Measurements from ENCODE around the gene NAA35.
"Not testable (repeated sequence)": the region's sequence is repeated elsewhere in the genome, so short reads cannot be mapped to it uniquely, and the experiment has no call there.

Gene NAA35

DNA sequence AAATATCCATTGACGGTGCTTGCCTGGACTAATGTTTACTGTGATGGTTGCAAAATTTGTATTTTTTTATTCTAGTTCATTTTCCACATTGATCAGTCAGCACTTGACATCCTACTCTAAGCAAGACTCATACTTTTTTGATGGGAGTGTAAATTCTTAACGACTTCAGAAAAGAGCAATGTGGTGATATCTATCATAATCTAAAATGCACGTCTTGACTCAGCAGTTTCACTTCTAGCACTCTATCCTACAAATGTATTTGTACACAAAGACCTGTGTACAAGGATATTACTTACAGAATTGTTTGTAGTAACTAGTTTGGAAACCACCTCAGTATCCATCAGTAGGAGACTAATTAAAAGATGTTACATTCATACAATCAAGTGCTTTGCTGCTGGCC is 24.0 kb downstream of the NAA35 start:
- no peak for DNase-seq (ENCODE audit: low read depth)
- TF ChIP-seq, protein P1, sequence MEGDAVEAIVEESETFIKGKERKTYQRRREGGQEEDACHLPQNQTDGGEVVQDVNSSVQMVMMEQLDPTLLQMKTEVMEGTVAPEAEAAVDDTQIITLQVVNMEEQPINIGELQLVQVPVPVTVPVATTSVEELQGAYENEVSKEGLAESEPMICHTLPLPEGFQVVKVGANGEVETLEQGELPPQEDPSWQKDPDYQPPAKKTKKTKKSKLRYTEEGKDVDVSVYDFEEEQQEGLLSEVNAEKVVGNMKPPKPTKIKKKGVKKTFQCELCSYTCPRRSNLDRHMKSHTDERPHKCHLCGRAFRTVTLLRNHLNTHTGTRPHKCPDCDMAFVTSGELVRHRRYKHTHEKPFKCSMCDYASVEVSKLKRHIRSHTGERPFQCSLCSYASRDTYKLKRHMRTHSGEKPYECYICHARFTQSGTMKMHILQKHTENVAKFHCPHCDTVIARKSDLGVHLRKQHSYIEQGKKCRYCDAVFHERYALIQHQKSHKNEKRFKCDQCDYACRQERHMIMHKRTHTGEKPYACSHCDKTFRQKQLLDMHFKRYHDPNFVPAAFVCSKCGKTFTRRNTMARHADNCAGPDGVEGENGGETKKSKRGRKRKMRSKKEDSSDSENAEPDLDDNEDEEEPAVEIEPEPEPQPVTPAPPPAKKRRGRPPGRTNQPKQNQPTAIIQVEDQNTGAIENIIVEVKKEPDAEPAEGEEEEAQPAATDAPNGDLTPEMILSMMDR (IDR thresholded peaks at IDR 0.05; ENCODE audit: insufficient read depth, low read depth, low read length, missing control alignments), result no peak
- no peak overlapping the region for H3K4me3 ChIP-seq (ENCODE audit: low read depth, low read length)

DNA sequence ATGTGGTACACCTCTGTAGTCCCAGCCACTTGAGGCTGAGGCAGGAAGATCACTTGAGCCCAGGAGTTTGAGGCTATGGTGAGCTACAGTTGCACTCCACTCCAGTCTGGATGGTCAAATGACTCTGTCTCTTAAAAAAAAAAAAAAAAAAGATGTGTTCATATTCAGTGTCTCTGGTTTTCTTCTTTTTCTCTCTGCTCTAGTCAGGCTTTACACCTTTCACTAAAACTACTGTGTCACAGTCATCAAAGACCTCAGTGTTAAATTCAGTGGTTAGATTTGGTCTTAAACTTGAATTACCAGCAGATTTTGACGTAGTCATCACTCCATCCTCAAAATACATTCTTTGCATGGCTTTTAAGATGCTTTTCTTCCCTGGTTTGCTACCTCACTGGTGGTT is 28.8 kb downstream of the NAA35 start:
- no peak overlapping the region for H3K4me3 ChIP-seq (ENCODE audit: low read depth, low read length)
- DNase-seq (ENCODE audit: low read depth), result no peak
- TF ChIP-seq, protein P1 (IDR thresholded peaks at IDR 0.05; ENCODE audit: insufficient read depth, low read depth, low read length, missing control alignments), result no peak

DNA sequence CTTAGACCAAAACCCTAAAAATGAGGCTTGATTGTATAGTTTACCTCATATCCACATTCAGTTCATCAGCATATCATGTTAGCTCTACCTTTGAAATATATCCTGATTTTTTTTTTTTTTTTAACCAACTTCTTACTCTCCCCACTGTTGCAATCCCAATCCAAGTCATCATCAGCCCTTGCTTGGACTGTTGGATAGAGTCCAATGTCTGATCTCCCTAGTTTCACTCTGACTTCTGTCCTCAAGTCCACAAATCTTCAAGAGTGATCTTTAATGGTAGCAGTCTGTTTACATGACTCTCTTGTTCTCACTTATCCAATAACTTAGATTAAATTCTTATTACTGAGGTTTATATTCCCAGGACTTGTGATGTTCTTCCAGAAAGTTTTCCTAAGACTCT is 30.8 kb downstream of the NAA35 start:
- DNase-seq (ENCODE audit: low read depth), result no peak
- no peak overlapping the region for H3K4me3 ChIP-seq (ENCODE audit: low read depth, low read length)
- TF ChIP-seq, protein P1 (IDR thresholded peaks at IDR 0.05; ENCODE audit: insufficient read depth, low read depth, low read length, missing control alignments), result no peak

DNA sequence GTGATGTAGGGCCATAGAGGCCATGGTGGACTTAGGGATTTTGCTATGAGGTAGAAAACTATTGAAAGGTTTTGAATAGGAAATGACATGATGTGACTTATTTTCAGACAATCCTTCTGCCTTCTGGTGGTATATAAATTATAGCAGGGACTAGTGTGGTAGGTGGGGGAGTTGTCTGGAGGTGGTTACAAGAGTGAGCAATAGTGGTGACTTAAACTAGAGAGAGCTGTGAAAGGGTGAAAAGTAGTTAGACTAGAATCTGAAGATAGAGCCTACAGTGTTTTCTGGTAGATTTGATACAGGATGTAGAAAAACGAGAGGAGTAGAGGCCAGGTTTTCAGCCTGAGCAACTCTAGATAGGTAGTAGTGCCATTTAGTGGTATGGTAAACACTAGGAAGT is 32.3 kb downstream of the NAA35 start:
- TF ChIP-seq, protein P1 (IDR thresholded peaks at IDR 0.05; ENCODE audit: insufficient read depth, low read depth, low read length, missing control alignments), result no peak
- H3K4me3 ChIP-seq (ENCODE audit: low read depth, low read length), result no peak overlapping the region
- DNase-seq (ENCODE audit: low read depth), result no peak

DNA sequence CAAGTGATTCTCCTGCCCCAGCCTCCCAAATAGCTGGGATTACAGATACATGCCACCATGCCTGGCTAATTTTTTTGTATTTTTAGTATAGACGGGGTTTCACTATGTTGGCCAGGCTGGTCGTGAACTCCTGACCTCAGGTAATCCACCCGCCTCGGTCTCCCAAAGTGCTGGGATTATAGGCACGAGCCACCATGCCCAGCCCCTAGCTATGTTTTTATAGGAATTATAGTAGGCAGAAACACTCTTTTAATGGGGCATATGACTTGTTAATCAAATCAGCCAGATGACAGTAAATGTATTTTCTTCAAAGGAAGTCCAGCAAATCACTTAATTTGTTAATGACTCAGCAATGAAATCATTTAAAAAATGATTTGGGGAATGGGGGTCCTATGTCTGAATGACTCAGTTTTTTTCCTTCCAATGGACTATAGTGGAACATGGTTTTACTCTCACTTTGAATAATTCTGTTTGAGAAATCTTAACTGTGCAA is 33.2 kb downstream of the NAA35 start:
- not testable (repeated sequence) for H3K4me3 ChIP-seq (ENCODE audit: low read depth, low read length); DNase-seq (ENCODE audit: low read depth)

DNA sequence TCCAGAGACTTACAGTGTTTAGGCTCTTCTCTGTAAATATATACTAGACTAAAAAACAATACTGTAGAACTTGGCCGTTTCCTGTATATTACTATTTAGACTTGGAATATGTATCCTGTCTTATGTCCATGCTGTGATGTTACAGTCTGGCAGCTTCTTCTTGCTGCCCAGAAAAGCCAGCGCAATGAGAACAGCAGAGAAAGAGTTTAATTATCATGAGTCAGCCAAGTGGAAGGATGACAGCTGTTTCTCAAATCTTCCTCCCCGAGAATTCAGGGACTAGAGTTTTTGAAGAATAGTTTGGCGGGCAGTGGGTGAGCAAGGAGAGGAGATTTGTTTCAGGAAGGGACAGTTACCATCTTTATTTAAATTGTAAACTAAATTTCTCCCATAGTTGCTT is 37.5 kb downstream of the NAA35 start:
- H3K4me3 ChIP-seq (ENCODE audit: low read depth, low read length), result no peak overlapping the region
- DNase-seq (ENCODE audit: low read depth), result no peak
- TF ChIP-seq, protein P1 (IDR thresholded peaks at IDR 0.05; ENCODE audit: insufficient read depth, low read depth, low read length, missing control alignments), result no peak

DNA sequence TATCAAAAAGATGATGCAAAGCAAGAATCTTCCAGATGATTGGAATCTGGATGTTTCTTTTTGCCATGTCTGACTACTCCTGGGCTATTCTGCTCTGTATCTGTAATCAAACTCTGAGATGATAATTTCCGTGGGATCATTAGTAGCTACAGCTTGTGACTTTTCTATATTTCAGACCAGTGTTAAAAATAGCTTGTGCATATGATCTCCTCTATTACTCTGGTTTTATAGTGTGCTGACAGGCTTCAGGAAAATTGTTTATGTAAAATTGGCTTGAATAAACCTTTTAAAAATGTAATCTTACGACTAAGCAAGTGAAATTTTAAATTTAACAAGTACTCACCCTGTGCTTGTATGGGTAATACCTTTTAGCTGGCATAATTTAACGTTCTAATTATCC is 40.4 kb downstream of the NAA35 start:
- H3K4me3 ChIP-seq (ENCODE audit: low read depth, low read length), result no peak overlapping the region
- TF ChIP-seq, protein P1 (IDR thresholded peaks at IDR 0.05; ENCODE audit: insufficient read depth, low read depth, low read length, missing control alignments), result no peak

More for the DNA sequence above, 40.4 kb downstream of the NAA35 start:
- no peak for DNase-seq (ENCODE audit: low read depth)

Data from GM12865 (cell line).